Dermis microvascular lymphatic vessel endothelial cell (primary cell): ENCODE measurements around the gene SQSTM1. TPM values are rescaled to one million over a fixed set of nuclear protein-coding genes. Genes with fewer than 3 reads are reported as not detected.
"Not testable (repeated sequence)": the region's sequence is repeated elsewhere in the genome, so short reads cannot be mapped to it uniquely, and the experiment has no call there.

Experiments
- DNase-seq, 2 donors: peaks; one replicate each; pipeline versions ENCODE4 v3.0.0 to v3.0.0-alpha.2; 2010; ENCODE audit warnings: low read depth in 2 of 2
- total RNA-seq: library from RNA; depleted of rRNA; stranded (reverse); fragments of >200 nt; gene quantifications from 2 replicates; pipeline ENCODE4 v1.2.1, GENCODE V29; 2014

The SQSTM1 gene
- 517 and 588 TPM in 2 replicates for total RNA-seq

DNA sequence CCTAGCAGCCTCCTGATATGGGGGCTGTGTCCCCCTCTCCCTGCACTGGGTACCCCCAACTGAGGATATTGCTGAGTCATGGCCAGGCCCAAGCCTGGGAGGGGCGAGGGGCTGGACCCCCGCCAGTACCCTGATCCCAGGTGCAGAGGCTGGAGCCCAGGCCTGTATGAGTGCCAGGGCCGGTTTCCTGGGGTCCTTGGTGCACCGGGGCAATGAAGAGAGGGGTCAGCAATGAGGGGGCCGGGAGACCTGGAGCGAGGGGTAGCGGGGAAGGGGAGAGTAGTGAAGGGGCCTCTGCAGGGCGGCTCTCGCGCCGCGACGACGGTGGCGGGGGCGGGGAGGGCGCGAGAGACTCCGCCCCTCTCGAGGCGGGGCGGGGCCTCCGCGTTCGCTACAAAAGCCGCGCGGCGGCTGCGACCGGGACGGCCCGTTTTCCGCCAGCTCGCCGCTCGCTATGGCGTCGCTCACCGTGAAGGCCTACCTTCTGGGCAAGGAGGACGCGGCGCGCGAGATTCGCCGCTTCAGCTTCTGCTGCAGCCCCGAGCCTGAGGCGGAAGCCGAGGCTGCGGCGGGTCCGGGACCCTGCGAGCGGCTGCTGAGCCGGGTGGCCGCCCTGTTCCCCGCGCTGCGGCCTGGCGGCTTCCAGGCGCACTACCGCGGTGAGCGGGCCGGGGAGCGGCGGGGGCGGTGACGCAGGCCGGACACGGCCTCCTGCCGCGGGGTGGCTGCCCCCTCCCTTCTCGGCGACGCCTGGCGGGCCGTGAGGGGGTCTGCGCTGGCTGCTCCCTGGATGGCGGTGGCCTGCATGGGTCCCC, at the start of gene SQSTM1:
Gene SQSTM1, plus strand, starts transcription at position 423 of the 815 bp plus-strand sequence. Its CDS starts 32 bp downstream, at position 455.
- peak; percentile 59 to 87 for DNase-seq

DNA sequence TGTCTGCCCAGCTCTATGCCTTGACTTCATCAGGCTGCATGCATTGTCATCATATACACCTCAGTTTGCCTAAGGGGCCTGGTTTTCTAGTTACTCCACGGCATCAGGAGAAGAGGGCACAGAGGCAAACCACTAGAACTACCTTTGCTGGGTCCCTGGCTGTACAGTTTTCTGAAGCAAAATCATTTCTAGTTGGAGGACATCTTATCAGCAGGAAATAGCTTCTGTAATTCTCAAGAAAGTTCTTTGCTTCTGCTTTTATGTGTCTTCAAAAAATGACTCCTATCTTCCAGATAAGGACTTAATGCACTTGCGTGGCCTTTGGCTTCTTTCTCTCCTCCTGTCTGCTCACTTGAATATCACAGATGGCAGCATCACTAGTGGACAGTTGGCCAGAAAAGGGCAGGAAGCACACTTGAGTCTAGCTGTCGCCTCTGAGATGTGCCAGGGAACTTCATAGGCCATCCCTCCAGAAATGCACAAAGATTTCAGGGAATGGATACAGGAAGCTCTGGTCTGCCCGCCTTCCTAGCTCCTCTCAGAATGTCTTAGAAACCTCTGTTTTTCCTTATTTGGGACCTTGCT, 49.3 kb upstream of the SQSTM1 start:
- no peak for DNase-seq

DNA sequence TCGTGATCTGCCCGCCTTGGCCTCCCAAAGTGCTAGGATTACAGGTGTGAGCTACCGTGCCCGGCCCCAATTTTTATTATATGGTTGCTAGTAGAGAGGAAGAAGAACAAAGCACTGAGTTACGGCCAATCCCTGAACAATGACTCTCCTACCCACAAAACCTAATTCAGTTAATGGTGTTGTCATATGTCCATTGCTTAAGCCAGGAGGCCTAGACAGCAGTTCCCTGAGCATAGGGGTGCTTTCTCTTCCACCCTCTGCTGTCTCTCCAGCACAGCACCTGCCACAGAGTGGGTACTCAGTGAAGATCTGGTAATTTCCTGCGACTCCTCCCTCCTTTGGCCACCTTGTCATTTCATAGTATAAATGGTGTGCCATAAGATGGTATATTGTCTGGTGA, 48.4 kb upstream of the SQSTM1 start:
- DNase-seq = no peak

DNA sequence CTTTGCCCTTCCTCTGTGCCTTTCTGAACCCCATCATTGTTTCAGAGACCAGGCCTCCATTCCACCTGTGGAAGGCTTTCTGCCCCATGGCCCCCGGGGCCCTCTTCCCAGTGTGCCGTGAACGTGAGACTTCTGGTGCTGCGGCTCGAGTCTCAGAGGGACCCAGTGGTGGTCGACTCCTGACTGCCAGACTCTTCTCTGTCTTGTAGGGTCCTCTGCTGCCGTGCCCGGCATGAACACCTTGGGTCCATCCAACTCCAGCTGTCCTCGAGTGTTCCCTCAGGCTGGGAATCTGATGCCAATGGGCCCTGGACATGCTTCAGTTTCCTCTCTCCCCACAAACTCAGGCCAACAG, 47.0 kb upstream of the SQSTM1 start:
- DNase-seq = no peak

DNA sequence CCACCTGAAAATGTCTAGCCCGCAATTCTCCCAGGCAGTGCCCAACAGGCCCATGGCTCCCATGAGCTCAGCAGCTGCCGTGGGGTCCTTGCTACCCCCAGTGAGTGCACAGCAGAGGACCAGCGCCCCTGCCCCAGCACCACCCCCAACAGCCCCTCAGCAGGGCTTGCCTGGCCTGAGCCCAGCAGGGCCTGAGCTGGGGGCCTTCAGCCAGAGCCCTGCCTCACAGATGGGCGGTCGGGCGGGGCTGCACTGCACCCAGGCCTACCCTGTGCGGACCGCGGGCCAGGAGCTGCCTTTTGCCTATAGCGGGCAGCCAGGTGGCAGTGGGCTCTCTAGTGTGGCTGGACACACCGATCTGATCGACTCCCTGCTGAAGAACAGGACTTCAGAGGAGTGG, 46.3 kb upstream of the SQSTM1 start:
- DNase-seq = no peak

DNA sequence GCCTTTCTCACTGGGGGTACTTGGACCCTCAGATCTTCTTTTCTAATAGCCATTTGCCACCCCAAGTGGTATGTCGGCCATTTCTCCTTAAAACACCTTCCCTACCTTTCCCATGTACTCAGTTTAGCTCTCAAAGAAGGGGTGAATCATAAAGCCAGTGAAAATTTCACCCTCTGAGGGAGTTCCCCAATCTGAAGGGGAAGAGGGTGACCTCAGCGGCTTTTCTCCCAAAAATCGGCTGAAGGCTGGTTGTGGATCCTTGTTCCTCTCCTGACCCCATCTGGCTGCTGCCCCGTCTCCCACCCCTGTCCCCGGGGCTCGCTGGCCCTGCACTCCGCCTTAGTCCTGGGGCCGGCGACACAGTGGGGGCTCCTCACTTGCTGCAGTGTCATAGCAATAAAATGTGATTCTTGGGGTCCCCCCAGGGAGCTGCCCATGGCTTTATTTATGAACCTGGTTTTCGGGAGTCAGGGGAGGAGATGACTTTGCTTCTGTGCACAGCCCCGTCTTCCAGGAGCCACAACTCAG, 44.2 kb upstream of the SQSTM1 start:
- DNase-seq = no peak

DNA sequence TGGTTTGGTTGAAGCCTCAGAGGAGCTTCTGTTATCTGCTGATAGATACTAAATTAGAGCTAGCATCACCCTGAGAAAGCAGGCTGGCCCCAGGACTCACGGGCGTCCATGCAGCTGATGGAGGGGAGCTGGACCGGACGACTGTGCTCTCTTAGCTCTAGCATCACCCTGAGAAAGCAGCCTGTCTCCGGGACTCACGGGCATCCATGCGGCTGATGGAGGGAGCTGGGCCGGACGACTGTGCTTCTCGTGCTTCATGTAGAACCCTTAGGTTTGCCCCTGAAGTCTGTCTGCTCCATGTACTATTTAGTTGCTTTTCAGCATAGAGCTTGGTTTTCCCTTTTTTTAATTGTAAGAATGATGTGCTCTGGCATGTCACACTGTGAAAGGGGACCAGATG, 43.2 kb upstream of the SQSTM1 start:
- DNase-seq = no peak

DNA sequence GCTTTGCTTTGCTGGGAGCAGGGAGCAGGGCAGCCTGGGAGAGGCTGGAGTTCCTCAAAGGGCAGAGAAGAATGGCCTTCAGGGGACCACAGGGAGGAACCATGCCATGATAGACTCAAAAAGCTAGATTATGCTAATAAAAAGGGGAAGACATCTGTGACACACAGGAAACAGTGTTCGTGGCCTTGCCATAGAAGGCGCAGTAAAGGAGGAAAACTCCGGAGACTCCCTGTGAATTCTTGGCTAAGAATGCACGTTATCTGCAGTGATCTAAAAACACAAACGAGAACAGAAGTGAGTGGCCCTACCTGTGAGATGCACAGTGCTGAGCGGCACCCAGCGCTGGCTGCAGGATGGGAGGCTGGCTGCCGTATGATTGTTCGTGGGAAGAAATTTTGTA, 42.8 kb upstream of the SQSTM1 start:
- no peak for DNase-seq

DNA sequence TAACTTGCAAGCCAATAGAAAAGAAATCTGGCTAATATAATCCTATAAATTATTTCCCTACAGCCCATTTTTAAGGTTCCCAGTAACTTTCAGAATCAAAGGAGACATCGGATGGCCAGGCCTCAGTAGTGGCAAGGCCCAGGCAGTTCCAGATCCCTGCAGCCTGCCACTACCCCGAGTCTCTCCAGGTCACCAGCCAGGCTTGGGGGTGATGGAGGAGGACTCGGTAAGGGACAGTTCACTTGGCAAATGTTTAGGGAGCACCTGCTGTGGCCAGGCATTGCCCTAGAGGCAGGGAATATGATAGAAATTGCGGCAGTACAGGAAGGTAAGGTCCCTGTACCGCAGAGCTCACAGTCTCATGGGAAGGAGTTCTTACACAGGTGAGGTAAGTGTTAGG, 42.1 kb upstream of the SQSTM1 start:
- no peak for DNase-seq

DNA sequence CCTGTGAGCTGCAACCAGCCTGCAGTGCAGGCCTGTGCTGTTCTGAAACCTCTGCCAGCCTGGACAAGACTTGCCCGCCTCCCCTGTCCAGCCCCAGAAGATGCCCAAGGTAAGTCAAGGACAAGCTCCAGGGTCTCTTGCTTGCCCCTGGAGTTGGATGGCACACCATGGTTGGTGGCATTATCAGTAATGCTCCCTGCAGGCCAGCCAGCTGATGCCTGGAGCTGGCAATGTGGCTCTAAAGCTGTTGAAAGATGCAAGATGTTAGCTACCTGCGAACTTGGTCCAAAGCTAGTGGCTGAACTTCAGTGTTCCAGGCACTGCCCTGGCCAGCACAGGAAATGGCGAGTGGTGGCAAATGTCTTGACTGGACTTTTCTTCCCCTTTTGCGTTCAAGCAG, 40.9 kb upstream of the SQSTM1 start:
- no peak for DNase-seq

DNA sequence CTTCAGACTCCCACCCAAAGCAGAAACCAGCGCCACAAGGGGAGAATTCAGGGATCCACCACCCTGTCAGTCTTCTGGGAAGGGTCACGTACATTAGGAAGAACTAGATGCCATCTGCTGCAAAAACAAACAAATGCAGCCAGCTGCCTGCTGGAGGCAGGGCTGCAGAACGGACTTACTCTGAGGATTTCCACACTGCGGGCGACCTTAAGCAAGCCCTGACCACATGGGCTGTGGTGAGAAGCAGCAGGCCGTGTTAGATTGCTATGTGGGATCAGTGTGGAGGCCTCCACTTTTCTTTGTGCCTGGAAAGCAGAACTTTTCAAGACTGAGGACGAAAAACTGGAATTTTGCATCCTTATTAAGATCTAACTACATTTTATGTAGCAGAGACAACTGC, 40.3 kb upstream of the SQSTM1 start:
- no peak for DNase-seq

DNA sequence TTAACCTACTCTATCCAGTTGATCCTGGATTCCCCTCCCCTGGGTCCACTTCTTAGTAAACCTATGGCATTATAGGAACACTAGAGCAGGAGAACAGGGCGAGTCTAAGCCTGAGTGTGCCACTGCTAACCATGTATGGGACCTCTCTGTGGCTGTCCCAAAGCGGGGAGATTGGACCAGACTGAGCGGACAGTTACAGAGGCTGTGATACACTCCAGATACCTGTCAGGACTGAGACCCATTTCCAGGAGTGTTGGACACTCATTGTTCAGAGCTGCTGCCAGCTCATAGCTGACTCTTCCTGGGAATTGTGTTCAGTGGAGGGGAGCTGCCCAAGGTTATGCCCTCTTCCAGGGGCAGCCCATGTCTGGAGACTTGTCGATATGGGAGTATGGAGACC, 38.9 kb upstream of the SQSTM1 start:
- DNase-seq = no peak

DNA sequence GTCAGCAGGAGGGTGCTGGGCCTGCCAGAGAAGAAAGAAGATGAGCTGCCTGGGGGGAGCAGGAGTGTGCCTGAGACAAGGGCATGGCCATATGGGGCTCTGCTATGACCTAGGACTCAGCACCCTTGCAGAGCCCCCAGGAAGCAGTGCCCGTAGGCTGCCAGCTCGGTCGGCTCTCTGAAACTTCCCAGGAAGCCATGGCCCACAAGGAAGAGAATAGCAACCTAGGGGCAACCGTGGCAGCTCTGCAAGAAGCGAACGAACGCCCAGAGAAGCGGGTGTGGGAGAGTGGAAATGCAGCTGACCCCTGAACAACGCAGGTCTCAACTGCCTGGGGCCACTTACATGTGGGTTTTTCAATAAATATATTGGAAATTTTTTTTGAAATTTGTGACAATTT, 37.6 kb upstream of the SQSTM1 start:
- no peak for DNase-seq

DNA sequence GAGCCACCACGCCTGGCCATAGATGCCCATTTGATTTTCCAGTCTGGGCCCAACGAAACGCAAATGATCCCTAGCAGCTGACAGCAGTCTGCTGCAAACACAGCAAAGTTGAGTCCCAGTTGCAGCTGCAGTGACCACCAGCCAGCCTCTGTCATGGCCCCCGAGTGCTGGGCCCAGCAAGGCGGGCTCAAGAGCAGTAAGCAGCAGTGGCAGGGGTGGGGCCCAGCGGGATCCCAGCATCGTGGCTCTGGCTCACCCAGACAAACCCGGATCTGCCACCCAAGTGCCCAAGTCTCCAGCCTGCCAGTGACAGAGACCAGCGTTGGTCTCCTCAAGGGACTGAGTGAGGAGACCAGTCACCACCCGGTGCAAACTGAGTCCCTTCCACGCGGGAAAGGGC, 33.8 kb upstream of the SQSTM1 start:
- DNase-seq = no peak

DNA sequence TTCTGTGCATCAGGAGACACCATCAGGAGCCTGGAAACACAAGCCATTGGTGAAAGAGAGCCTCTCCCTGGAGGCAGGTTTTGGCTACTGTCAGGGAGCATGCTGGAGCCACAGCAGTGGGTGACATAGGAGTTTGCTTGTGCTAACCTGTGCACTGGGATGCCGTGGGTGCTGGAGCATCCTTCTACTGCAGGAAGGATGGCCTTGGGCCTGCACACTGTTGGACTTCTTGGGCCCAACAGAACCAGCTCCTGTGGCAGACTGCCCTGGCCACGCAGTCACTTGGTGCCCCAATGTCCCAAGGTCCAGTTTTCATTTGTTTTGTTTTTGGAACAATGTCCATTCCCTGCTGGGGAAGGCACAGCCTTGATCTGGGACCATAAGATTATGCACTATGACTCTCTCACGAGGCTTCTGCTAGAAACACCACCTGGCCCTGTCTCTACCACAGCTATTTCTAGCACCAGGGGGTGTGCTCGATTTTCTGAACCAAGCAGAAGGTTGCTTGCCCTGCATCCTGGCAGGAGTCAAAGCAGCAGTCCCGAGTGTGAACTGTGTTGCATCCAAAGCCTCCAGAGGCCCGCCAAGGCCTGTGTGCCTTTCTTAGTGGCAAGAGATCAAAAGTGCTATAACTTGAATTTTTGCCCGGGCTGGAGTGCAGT, 32.4 kb upstream of the SQSTM1 start:
- DNase-seq = no peak

DNA sequence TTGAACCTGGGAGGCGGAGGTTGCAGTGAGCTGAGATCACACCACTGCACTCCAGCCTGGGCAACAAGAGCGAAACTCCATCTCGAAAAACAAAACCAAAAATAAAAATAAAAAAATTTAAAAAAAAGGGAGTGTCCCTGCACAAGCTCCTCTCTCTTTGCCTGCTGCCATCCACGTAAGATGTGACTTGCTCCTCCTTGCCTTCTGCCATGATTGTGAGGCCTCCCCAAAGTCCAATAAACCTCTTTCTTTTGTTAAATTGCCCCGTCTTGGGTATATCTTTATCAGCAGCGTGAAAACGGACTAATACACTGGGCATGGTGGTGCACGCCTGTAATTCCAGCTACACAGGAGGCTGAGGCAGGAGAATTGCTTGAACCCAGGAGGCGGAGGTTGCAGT, 31.4 kb upstream of the SQSTM1 start:
- not testable (repeated sequence) for DNase-seq

DNA sequence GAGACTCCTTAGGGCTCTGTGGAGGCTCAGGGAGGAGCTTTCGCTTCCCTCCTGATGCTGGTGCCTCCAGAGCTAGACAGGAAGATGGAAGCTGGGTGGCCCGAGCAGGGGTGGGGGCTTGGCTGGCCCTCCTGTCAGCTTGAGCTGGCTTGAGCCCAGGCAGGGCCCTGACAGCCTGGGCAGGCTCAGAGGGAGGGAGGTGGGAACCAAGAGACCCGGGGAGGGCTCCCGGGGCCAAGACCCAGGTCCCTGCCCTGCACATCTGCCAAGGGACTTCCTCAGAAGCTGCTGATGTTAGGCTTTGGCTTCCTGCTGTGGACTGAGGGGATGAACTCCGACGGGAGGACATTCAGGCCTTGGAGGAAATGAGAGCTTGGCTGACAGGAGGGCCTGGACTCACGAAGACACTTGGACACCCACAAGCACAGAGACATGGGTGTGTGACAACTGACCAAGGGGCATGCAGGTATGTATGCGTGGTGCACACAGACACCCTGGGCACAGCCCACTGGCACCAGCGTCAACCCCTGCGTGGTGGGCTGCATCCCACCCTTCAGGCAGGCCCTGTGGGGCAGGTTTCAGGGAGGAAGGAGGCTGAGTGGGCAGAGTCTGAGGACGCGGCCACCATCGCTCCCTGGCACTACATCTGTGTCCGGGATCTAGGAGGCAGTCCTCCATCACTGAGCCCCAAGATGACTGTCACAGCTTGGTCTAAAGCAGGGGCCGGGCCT, 28.7 kb upstream of the SQSTM1 start:
- DNase-seq = no peak

DNA sequence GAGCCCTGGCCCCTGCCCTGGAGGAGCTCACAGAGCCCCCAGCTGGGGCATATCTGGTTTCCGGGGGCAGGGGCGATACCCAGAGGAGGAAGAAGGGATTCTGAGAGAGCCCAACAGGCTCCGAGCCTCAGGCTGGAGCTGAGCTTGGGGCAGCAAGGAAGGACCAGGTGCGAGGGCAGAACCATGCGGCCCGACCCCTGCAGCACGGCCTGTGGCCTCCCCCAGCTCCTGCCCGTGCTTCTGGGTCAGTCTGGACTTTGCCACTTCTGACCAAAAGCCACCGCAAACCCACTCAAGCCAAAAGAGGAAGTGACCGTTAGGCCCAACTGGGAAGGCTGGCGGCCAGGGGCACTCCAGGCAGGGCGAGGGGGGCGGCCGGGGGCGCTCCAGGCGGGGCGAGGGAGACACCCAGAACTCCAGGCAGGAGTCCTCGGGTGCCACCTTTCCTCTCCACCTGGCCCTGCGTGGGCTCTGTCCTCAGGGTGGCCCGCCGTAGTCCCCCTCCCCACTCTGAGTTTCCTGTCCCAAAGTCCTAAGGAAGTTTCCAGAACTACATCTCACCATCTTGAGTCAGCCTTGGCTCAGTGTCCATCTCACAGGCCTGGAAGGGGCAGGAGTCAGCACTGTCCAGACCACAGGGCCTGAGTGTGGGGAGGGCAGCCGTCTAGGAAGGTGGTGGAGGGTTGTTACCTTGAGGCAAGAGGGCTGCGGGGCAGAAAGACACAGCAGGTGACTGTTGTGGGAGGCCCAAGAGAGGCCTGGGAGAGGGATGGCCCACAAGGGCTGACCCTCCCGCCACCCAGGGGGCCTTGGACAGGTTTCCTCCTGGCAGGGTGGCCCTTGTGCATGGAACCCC, 27.9 kb upstream of the SQSTM1 start:
- DNase-seq = no peak

DNA sequence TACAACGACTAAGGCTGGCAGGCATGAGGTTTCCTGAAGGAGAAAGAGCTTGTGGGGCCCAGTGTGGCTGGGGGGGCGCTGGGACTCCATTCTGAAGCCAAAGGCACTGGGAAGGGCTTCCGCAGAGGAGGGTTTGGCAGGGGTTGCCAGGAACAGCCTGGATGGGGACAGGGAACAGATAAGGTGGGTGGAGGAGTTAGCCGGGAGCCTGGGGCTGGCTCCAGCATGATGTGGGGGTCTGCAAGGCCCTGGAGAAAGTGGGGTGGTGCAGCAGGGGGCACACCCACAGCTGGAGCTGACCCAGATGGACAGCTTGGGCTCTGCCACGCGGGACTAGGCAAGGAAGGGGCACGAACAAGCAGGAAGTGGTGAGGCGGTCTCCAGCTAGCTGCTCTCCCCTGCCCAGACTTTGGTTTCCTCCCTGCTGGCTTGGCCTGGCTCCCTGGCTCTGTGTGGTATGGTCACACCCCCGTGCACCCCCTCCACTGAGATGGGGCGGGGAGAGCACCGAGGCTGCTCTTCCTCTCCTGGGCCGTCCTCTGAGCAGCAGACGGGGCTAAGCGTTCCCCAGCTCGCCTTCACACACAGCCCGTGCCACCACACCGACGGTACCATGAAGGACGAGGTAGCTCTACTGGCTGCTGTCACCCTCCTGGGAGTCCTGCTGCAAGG, 27.1 kb upstream of the SQSTM1 start, which contains the start of gene LTC4S:
Gene LTC4S, plus strand, starts transcription at position 519 of the 672 bp plus-strand sequence. Its CDS starts 95 bp downstream, at position 614.
- peak in 1 of 2 donors; percentile 54 for DNase-seq

DNA sequence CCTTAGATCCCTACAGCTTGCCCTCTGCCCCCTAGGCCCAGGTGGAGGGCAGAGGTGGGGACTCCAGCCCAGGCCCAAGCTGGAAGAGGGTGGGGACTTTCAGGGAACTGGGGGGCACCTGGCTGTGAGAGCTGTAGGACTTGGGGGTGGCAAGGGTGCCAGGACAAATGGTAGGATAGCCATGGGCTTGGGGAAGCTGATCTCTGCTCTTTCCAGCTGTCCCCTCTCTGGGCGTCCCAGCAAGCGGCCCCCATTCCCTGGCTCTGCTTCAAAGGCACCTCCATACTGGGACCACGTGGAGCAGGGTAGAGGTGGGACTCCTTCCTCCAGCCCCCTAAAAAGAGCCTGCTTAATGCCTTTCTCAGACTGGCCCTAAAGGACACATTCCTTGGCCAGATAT, 26.5 kb upstream of the SQSTM1 start:
- DNase-seq = no peak
